ENCODE data around the gene QSOX2.

The QSOX2 gene

DNA sequence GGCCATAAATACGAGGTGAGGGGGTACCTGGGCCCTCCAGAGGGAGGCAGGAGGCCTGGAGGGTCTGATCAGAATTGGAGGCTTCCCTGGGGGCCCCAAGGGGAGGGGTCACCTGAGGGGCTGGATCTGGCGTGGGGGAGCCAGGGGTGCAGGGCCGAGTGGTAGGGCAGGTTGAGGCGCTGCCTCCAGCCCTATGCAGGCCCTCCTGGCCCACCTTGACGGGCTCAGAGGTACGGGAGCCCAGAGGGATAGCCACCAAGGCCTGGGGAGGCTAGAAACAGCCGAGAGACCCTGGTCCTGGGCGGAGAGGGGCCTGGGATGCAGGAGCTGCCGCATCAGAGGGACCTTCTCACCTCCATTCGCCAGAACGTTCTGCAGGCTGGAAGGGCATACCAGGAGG, 65.0 kb downstream of the QSOX2 start:
- H3K27me3 ChIP-seq (ENCODE audit: insufficient read depth, low read depth, severe bottlenecking) = no peaks in the 10 kb centered on the region
- DNase-seq = no peak
- H3K27ac ChIP-seq = no peak overlapping the region
- no peaks in the 10 kb centered on the region for H3K9me3 ChIP-seq (ENCODE audit: severe bottlenecking)
- TF ChIP-seq, protein P1, sequence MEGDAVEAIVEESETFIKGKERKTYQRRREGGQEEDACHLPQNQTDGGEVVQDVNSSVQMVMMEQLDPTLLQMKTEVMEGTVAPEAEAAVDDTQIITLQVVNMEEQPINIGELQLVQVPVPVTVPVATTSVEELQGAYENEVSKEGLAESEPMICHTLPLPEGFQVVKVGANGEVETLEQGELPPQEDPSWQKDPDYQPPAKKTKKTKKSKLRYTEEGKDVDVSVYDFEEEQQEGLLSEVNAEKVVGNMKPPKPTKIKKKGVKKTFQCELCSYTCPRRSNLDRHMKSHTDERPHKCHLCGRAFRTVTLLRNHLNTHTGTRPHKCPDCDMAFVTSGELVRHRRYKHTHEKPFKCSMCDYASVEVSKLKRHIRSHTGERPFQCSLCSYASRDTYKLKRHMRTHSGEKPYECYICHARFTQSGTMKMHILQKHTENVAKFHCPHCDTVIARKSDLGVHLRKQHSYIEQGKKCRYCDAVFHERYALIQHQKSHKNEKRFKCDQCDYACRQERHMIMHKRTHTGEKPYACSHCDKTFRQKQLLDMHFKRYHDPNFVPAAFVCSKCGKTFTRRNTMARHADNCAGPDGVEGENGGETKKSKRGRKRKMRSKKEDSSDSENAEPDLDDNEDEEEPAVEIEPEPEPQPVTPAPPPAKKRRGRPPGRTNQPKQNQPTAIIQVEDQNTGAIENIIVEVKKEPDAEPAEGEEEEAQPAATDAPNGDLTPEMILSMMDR (IDR thresholded peaks at IDR 0.05; ENCODE audit: low read depth, low read length) = no peak
- H3K4me3 ChIP-seq (ENCODE audit: low read depth, low read length) = no peak overlapping the region
- no peaks in the 10 kb centered on the region for H3K36me3 ChIP-seq

DNA sequence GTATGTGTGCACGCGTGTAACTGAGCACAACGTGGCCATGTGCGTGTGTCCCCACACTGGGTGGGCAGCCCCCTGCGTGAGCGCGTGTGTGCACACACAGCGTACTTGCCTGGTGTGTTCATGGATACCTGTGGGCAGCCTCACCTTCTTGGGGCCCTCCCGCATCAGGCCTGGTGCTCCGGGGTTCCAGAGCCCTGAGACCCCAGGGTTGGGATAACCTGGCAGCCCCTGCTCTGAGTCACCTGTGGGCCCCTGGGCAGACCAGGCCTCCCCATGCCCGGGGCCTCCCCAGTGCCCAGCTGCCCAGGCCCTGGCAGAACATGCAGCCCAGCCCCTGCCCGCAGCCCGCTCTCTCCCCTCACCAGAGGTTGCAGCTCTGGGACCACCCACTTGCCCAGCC, 65.9 kb downstream of the QSOX2 start:
- Histone ChIP-seq H3K27ac (no peak overlapping the region), H3K36me3 (no peaks in the 10 kb centered on the region), H3K4me3 (ENCODE audit: low read depth, low read length) (no peak overlapping the region), H3K27me3 (ENCODE audit: insufficient read depth, low read depth, severe bottlenecking) (no peaks in the 10 kb centered on the region), H3K9me3 (ENCODE audit: severe bottlenecking) (no peaks in the 10 kb centered on the region)
- TF ChIP-seq, protein P1 (IDR thresholded peaks at IDR 0.05; ENCODE audit: low read depth, low read length) = no peak
- DNase-seq = no peak

DNA sequence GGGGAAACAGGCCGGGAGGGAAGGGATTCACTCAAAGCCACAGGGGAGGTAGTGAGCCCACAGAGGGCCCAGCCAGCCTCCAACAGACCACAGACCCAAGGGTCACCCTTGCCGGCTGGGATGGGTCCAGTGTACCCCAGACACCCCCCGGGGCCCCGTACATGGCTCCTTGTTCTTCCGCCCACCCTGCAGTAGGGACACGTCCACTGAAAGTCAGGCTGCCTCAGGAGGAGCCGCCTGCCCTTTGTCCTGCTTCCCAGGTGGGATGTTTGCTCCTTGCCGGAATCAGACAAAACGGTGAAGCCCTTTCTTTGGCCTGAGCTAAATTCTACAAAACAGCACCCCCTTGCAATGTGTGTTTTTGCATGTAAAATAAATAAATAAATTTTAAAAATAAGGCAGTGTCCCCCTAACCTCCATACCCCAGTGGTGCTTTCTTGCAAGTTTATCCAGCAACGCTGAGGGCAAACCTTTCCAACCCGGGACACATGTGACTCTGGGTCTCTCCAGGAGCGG, 66.5 kb downstream of the QSOX2 start:
- H3K4me3 ChIP-seq (ENCODE audit: low read depth, low read length) = no peak overlapping the region
- no peaks in the 10 kb centered on the region for H3K27me3 ChIP-seq (ENCODE audit: insufficient read depth, low read depth, severe bottlenecking)
- H3K36me3 ChIP-seq = no peaks in the 10 kb centered on the region
- peak; percentile 11 for DNase-seq
- H3K9me3 ChIP-seq (ENCODE audit: severe bottlenecking) = no peaks in the 10 kb centered on the region
- TF ChIP-seq, protein P1 (IDR thresholded peaks at IDR 0.05; ENCODE audit: low read depth, low read length) = no peak
- H3K27ac ChIP-seq = peak overlapping the region; percentile 82

DNA sequence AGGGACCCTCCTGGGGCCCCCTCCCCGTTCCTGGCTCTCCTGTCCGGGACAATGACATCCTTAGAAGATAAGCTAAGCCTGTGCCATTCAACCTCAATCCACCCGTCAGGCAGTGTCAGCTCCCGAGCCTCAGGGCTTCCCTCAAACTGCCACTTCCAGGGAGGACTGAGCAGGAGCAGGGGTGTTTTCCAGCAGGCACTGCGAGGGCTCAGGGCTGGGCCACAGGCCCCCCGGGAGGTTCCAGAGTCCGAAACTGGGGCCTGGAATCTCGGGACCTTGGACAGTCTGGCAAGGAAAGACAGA, 66.9 kb downstream of the QSOX2 start:
- H3K4me3 ChIP-seq (ENCODE audit: low read depth, low read length) = no peak overlapping the region
- H3K27me3 ChIP-seq (ENCODE audit: insufficient read depth, low read depth, severe bottlenecking) = no peaks in the 10 kb centered on the region
- peak; percentile 63 for DNase-seq
- no peaks in the 10 kb centered on the region for H3K36me3 ChIP-seq
- TF ChIP-seq, protein P1 (IDR thresholded peaks at IDR 0.05; ENCODE audit: low read depth, low read length) = no peak
- peak overlapping the region; percentile 82 for H3K27ac ChIP-seq
- no peaks in the 10 kb centered on the region for H3K9me3 ChIP-seq (ENCODE audit: severe bottlenecking)

DNA sequence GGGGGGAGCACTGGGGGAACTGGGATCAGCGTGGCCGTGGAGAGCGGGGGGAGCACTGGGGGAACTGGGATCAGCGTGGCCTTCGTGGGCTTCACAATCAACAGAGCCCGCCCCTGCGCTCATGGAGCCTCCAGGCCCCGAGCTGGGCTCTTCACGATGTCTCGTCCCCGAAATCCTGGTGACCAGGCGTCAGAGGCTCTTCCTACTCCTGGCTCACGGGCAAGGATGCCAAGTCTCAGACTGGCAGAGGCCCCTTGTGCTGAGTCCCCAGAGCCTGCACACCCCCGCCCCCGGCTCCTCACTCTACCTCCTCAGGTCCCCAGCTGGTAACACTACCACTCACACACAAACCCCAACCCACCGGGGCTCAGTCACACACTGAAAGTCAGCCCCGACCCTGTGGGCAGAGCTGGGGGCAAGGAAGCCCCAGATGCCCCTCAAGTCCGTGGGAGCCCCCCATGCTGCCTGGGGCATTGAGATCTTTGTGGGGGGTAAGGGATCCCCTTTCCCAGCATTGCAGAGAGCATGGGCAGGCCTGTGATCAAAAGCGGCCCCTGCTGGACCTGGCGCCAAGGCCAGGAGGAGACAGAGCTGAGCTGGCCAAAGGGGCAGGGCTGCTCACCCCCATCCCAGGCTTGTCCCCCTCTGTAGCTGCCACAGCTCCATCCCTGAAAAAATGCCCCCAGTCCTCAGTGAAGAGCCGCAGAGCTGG, 67.4 kb downstream of the QSOX2 start:
- H3K9me3 ChIP-seq (ENCODE audit: severe bottlenecking) = no peaks in the 10 kb centered on the region
- H3K4me3 ChIP-seq (ENCODE audit: low read depth, low read length) = no peak overlapping the region
- no peaks in the 10 kb centered on the region for H3K27me3 ChIP-seq (ENCODE audit: insufficient read depth, low read depth, severe bottlenecking)
- no peaks in the 10 kb centered on the region for H3K36me3 ChIP-seq
- peak; percentile 7 for DNase-seq
- TF ChIP-seq, protein P1 (IDR thresholded peaks at IDR 0.05; ENCODE audit: low read depth, low read length) = no peak
- H3K27ac ChIP-seq = peak overlapping the region; percentile 82

DNA sequence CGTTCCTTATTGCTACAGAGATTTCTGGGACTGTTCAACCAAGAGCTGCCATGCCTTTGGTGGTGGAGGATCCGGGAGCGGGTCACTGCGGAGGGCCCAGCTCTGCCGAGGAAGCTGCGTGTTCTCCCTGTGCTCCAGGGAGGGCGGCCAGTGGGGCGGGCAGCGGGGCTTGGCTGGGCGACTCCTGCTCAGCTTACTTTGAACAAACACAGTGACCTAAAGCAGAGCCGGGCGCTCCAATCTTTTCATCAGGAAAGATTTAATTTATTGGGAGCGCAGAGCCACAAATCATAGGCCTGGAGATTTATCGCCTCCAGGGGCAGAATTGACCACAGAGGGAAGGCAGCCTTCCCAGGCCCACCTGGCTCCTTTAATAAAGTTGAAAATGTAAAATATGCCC, 68.4 kb downstream of the QSOX2 start:
- peak; percentile 20 for DNase-seq
- H3K36me3 ChIP-seq = no peaks in the 10 kb centered on the region
- no peaks in the 10 kb centered on the region for H3K9me3 ChIP-seq (ENCODE audit: severe bottlenecking)
- H3K27me3 ChIP-seq (ENCODE audit: insufficient read depth, low read depth, severe bottlenecking) = no peaks in the 10 kb centered on the region
- peak overlapping the region; percentile 96 for H3K27ac ChIP-seq
- TF ChIP-seq, protein P1 (IDR thresholded peaks at IDR 0.05; ENCODE audit: low read depth, low read length) = no peak
- H3K4me3 ChIP-seq (ENCODE audit: low read depth, low read length) = no peak overlapping the region

Data from WERI-Rb-1 (cell line).